Fibroblast of lung (primary cell): ENCODE data around the gene LENG9.

ENCODE experiments used
- CTCF ChIP-seq, 2 donors: IDR thresholded peaks in 1 of 2; conservative IDR thresholded peaks in 1 of 2; 1 replicate in 1 of 2; 2 replicates in 1 of 2; pipeline ENCODE4 v1.5.1; 2011 to 2012; ENCODE audit warnings: low read length in 2 of 2, control low read depth in 1 of 2, inconsistent platforms in 1 of 2, low read depth in 1 of 2, mild to moderate bottlenecking in 1 of 2
- EZH2 ChIP-seq: IDR thresholded peaks from 2 replicates; pipeline ENCODE4 v1.5.1; 2012; ENCODE audit warnings: low read length, control low read depth, mild to moderate bottlenecking; ENCODE audit errors: missing control alignments

DNA sequence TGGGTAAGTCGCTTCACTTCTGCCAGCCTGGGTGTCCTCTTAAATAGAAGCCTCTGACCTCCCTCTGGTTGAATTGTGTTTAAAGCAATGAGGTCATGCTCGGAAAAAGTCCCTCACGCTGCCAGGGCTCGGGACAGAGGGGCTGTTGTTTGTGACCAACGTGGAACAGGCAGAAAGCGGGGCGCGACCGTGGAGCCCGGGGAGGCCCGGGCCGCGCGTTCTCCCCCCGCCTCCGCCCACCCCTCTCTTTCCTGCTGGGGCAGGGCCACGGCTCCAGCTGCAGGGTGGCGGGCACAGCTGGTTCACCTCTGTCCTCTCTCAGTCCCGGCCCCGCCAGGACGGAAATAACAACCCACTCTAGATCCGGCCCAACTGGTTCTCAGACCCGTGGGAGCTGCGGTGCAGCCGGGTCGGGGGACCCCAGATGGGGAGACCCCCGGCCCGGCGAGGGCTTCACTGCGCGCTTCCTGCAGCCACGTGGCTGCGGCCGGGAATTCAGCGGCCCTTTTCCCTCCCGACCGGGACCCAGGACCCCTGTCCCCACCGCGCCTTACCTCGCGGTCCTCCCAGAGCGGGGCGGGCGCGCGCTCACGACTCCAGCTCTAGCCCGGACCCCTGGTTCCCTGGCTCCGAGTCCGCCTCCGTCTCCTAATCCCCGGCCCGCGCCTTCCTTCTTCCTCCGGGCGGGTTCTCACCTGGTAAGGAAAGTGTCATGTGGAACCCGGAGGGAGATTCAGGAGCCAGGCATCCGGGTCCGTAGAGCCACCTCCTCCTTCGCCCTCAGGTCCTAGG lies 7.6 kb upstream of the LENG9 start:
- no peak for TF ChIP-seq CTCF (conservative IDR thresholded peaks at IDR 0.05 in 1 of 2, IDR thresholded peaks at IDR 0.05 in 1 of 2; ENCODE audit: low read depth in 1 of 2, low read length in 2 of 2)
- peak; percentile 31 for TF ChIP-seq EZH2
